HG03521 (cell line): Measurements from ENCODE around the gene DYNLT5.
"Not testable (repeated sequence)": the region's sequence is repeated elsewhere in the genome, so short reads cannot be mapped to it uniquely, and the experiment has no call there.

Experiments
- ATAC-seq: cut with Tn5 transposase; IDR thresholded peaks from one replicate; pipeline ENCODE4 v1.9.1; 2021; ENCODE audit warnings: mild to moderate bottlenecking, moderate library complexity; ENCODE audit not compliant: unreplicated experiment

Gene DYNLT5, protein sequence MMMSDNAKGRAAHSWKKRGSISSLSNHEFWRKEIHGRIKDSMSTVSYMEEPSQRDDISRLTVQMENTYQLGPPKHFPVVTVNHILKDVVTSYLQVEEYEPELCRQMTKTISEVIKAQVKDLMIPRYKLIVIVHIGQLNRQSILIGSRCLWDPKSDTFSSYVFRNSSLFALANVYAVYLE

DNA sequence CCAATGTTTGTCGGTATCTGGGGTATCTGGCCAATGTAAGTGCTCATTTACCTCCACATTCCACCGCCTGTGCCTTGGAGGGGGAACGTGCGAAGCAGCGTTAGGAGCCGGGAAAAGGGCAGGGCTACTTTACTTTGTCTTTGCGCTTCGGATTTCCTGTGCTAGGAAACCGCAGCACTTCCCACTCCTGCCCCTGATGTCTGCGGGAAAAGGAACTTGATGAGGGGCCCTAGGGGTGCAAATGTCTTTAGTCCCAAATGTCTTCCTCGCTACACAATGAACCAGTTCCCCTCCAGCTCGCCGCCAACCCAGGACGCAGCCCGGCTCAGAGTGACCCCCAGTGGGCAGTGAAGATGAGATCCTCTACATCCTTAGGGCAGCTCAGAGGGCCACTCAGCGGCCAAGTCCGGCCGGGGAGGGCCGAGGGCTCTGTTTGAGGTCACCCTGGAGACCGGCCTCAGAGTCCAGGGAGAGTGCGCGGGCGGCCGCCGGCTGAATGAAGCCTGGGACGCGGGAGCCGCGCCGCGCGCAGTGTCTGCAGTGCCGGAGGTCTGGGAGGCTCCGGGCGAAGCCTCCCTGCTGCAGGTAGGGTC lies at the start of gene DYNLT5:
DYNLT5 (plus strand) TSS at position 460 of the 593 bp plus-strand sequence. CDS start 2,200 bp downstream, outside the sequence.
- no peak for ATAC-seq

DNA sequence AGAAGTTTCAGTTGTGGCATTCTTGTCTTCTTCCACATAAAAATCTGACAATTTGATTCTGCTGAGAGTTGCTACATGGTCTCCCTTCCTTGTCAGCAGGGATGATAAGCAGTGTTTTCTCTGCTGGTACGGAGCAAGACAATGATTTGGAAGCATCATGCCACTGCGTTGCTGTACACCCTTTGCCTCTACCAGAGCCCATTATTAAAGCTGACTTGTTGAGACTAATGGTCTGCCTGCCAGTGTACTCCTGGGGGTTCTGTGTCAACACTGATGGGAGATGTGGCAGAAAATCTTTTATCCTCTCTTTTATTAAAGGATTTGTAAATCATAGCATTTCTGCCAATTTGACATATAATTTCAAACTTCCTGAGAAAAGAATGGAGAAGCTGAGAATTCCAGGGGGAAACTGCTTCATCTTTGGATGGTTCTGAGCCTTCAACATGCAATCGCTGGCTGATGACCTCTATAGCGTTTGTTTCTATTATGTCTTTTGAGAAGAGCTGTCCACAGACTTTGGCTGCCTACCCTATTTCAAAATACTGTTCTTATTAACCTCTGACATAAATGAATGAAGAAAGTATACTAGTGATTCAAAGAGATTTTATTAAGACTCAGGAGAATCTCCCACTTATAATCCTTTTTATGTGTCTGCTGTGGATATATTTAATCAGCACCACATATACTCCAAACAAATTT lies 47.9 kb upstream of the DYNLT5 start:
- no peak for ATAC-seq

DNA sequence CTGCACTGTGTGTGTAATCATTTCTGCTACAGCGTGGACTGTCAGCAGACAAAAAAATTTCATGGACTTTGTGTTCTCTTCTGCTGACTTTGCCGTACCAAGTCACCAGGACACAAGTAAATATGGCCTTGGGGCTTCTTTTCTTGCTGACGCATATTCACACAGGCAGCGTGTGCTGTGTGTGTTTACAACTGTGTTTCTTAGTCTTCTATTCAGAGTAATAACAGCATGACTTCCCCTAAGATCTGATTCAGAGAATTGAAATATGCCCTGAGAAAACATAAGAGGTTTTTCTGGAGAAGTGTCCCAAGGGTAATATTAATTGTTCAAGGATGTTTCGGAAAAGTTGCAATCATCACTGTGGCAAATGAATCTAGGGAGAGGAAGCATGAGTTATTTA lies 47.1 kb upstream of the DYNLT5 start:
- ATAC-seq = no peak

- ATAC-seq = no peak
Observed at GRCh38 chr1:66711420-66711819, 40.8 kb upstream of the DYNLT5 start.

DNA sequence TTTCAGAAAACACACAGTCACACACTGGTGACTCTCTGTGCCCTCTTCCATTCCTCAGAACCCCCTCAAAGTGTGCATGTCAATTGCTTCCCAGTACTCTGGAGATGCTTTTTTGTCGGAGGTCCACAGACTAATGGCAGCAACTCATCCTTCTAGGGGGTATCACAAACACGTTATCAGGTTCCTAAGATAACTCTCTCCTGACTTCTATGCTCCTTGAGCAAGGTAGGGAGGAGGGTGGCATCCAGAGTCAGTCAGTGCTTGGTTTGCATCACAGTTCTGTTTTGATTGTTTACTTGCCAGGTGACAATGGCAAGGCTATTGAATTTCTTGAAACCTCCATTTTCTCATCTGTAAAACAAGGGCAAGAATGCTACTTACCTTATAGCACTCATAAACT lies 39.4 kb upstream of the DYNLT5 start:
- ATAC-seq = no peak

GRCh38 chr1:66723985-66724384 lies 28.3 kb upstream of the DYNLT5 start:
- no peak for ATAC-seq

DNA sequence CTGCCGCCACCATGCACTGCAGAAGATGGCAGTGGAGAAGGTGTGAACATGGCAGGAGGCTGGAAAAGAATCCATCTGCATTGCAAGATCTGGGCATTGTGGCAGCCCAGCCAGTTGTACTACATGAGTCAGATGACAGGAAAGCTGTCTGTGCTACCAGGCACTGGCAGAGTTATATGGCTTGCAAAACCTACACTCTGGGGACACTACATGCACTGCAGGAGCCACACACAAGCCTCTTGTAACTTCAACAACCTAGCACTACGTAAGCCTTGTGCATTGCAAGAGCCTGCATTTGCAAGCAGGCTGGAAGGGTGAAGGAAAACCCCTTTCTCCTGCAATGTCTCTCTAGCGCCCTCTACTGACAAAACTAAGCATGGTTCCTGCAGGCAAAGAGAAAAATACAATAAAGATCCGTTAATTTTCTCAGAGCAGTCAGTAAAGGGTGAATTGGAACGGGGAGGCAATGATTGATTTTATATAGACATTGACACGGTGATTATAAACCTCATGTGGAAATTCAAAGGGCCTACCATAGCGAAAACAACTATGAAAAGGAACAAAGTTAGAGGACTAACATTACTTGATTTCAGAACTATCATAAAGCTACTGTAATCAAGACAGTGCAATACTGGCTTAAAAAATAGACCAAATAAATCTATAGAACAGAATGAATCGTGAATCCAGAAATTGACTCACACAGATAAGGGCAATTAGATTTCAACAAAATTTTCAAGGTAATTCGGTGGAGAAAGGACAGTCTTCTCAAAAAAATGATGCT lies 26.2 kb upstream of the DYNLT5 start:
- ATAC-seq = peak; percentile 52

DNA sequence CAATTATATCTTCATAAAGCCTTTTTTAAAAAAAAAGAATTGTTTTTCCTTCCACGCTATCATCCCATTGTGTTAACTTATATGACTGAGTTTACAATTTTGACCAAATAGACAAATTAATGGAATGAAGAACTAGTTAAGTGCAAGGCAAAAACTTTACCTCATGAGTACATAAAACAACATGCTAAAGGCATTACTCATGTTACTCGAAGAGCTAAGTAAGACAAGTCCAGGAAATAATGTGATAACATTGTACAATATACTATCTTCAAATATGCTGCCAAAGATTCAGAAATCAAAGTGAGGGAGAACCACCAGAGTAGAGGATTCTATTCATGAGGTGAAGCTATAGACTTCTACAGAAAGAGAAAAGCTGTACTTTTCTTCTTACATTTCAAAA lies 24.2 kb upstream of the DYNLT5 start:
- ATAC-seq = no peak

DNA sequence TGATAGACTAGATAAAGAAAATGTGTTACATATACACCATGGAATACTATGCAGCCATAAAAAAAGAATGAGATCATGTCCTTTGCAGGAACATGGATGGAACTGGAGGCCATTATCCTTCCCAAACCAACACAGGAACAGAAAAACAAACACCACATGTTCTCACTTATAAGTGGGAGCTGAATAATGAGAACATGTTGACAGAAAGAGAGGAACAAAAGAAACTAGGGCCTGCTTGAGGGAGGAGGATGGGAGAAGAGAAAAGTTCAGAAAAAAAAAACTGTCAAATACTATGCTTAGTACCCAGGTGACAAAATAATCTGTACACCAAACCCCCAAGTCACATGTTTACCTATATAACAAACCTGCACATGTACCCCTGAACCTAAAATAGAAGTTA lies 23.5 kb upstream of the DYNLT5 start:
- not testable (repeated sequence) for ATAC-seq

GRCh38 chr1:66729119-66729518 lies 23.1 kb upstream of the DYNLT5 start:
- ATAC-seq = no peak

DNA sequence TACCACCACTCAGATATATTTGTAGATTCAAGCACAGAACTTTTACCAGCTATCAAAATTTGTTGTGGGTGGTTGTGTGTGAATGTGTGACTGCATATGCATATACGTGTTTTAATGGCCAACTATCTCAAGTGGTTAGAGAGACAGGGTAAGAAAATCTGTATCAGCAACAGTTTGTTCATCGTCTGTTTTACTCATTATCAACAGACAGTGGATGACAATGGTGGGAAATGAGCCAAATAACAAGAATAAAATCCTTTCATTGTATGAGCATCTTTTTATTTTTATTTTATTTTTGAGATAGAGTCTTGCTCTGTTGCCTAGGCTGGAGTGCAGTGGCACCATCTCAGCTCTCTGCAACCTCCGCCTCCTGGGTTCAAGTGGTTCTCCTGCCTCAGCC lies 22.7 kb upstream of the DYNLT5 start:
- ATAC-seq = no peak

DNA sequence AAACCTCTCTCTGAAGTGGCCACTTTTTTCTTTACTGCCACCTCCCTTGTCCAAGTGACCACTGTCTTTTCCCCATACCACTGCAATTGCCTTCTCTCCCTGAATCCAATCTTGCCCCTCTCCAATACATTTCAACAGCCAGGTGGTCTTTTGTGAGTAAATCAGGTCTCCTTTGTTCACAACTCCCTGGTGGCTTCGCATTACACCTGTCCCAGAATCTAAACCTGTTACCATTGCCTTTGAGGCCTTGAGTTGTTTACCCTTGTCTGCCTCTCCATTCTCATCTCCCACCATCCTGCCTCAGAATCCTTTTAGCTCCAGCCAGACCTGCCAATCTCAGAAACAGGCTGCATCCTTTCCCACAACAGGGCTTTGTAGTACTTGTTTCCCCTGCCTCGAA lies 21.8 kb upstream of the DYNLT5 start:
- ATAC-seq = no peak

GRCh38 chr1:66731170-66731865 lies 20.9 kb upstream of the DYNLT5 start:
- peak; percentile 53 for ATAC-seq

DNA sequence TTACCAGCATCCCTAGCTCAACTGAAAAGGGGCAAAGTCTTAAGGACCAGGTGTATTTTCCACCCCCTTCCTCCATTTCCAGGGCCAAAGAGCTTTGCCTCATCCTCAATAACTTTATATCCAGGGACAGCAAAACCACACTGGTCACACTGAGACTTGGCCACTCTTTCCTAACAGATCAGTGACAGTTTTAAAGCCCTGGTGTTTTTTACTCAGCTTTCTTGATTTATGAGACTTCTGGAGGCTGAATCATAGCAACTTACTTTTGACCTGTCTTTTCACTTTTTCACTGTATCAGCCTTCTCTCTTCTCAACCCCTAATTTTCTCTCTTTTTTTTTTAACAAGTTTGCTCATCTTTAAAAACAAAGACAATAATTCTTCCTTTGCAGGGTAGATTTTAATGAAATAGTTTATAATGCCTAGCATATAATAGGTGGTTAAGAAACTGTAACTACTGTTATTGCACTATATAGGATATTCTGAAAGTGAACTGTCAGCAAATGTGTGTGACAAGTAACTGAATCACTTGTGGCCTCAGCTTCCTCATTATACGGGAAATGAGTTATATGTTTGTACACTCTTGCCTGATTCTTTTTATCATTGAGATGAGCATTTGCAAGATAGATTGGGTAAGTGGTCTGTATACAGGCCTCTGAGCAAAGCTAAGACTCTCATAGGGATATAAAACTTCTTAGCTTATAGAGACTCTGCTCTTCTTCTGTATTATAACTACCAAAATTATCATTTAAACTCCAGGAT lies 19.7 kb upstream of the DYNLT5 start:
- ATAC-seq = no peak

- ATAC-seq = no peak
Observed at GRCh38 chr1:66733348-66734017, 18.8 kb upstream of the DYNLT5 start.

DNA sequence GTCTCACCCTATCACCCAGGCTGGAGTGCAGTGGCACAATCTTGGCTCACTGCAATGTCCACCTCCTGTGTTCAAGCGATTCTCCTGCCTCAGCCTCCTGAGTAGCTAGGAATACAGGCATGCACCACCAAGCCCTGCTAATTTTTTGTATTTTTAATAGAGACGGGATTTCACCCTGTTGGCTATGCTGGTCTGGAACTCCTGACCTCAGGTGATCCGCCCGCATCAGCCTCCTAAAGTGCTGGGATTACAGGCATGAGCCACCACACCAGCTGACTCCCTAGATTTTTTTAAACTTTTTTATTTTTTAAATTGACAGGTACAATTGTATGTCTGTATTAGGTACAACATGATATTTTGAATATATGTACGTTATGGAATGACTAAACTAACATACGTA lies 17.7 kb upstream of the DYNLT5 start:
- ATAC-seq = not testable (repeated sequence)

DNA sequence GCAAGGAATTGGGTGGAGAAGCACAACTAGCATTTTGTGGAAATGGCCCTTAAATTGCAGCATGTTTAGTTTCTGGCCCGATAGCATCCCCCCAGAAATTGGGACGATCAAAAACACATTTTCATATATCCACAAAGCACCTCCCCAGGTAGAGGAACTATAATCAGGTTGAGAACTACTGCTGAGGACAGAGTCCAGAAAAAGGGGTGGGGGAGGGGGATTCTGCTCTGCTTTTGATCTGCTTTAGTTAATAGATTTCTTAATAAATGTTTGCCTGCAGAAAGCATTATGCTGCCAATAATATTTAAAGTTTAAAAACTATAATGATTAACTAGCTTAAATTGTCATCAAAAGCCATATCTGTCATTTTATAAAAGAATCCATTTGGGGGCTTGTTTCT lies 14.4 kb upstream of the DYNLT5 start:
- ATAC-seq = no peak

DNA sequence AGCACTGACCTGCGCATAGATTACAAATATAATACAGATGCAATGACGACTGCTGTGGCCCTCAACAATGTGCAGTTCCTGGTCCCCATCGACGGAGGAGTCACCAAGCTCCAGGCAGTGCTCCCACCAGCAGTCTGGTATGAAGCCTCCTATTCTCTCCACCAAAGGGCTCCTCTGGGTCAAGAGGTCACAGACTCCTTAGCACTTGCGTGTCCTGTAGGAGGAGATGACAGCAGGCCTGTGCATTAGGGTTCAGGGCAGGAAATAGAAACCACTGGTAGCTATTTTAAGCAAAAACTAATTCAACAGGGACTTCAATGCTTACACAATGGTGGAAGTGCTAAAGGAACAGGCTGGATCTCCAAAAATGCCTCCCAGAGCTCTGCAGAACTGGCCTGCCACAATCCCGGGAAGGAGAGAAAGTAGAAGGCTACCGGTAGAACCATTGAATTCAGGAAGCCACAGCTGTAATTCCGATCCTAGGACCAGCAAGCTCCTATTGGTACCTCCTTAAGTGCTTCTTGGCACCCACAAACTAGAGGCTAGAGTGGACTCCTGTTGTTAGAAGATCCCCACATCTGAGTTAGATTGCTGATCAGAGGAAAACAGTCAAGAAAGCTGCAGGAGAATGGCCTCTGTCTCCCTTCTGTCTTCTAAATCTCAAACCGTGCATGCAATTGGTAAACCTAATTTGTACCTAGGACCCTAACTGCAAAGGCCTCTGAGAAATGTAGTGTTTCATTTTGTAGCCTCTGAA lies 12.7 kb upstream of the DYNLT5 start:
- ATAC-seq = peak; percentile 70

DNA sequence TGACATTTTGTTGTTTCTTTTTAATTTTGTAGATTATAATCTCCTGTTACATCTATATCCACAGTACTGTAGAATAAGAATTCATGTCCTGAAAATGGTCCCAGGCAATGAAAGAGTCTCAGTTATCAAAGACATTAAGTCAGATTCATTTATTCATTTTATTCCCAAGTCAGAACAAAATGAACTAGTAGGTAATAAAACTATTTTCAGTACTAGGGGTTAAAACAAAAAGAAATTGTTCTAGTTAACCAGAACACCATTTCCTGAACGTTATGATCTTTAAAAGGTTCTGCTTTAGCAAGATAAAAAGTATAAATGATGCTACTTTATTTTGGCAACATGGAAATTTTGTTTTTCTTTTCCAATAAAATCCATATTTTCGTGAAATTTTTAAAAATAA lies 6.8 kb upstream of the DYNLT5 start:
- ATAC-seq = no peak
